ENCODE measurements around the gene ADAMTSL1. TPM values are rescaled to one million over a fixed set of nuclear protein-coding genes. Genes with fewer than 3 reads are reported as not detected.

Gene ADAMTSL1
- total RNA-seq, 1 experiment from 2014 or later: not detected

- RAD21 ChIA-PET (ENCODE audit: low non-redundant PET in 1 of 2, low total read pairs in 2 of 2, uncharacterized antibody in 2 of 2, unreplicated experiment in 2 of 2): no interaction called here
These were observed 25.1 kb downstream of the ADAMTSL1 start for GRCh38 chr9:18499062-18499461.

More at GRCh38 chr9:18499062-18499461, 25.1 kb downstream of the ADAMTSL1 start:
- Histone ChIP-seq H3K4me2 (ENCODE audit: low read length) (no peak overlapping the region), H3K9me3 (ENCODE audit: control insufficient read depth in 1 of 2, insufficient read depth in 1 of 2, low read depth in 1 of 2, low read length in 2 of 2) (no peaks in the 10 kb centered on the region; a peak in 1 of 4 replicates), H3K27ac (ENCODE audit: low read depth, low read length) (no peak overlapping the region), H3K4me3 (replicated peaks in 1 of 2; ENCODE audit: low read depth in 1 of 2, low read length in 2 of 2) (no peak overlapping the region), H3K36me3 (ENCODE audit: control insufficient read depth in 1 of 2, insufficient read depth in 2 of 2, low read length in 2 of 2) (no peaks in the 10 kb centered on the region), H2AFZ (ENCODE audit: low read depth, low read length, poor library complexity, severe bottlenecking) (no peak overlapping the region), H4K20me1 (ENCODE audit: insufficient read depth) (no peaks in the 10 kb centered on the region), H3K9ac (ENCODE audit: low read length) (no peak overlapping the region), H3K79me2 (ENCODE audit: insufficient read depth, low read length) (no peaks in the 10 kb centered on the region), H3K27me3 (ENCODE audit: insufficient read depth, low read length) (peaks cover 3% of the 10 kb centered on the region; the same call in 1 of the 2 replicates), H3K9me2 (ENCODE audit: insufficient read depth) (no peaks in the 10 kb centered on the region), H3K4me1 (ENCODE audit: control insufficient read depth in 1 of 2, insufficient read depth in 2 of 2, low read length in 2 of 2) (no peaks in the 10 kb centered on the region)
- TF ChIP-seq FOSL1 (IDR thresholded peaks at IDR 0.05; ENCODE audit: low read depth): no peak
- no peak for TF ChIP-seq ATF3 (IDR thresholded peaks at IDR 0.05)
- TF ChIP-seq SRF (IDR thresholded peaks at IDR 0.05; ENCODE audit: low read depth): no peak
- no peak for TF ChIP-seq POLR2A (IDR thresholded peaks at IDR 0.05; ENCODE audit: borderline replicate concordance, extremely low read depth, insufficient read depth, insufficient read length)
- TF ChIP-seq REST (IDR thresholded peaks at IDR 0.05; ENCODE audit: low read depth): no peak
- TF ChIP-seq POLR2AphosphoS5 (IDR thresholded peaks at IDR 0.05; ENCODE audit: low read depth, low read length): no peak
- no peak for TF ChIP-seq MAX (IDR thresholded peaks at IDR 0.05)
- no peak for TF ChIP-seq EZH2 (IDR thresholded peaks at IDR 0.05)
- no peak for TF ChIP-seq TCF7L2 (IDR thresholded peaks at IDR 0.05; ENCODE audit: borderline replicate concordance, extremely low read depth, insufficient read depth, insufficient read length)
- no peak for TF ChIP-seq ZBTB33 (IDR thresholded peaks at IDR 0.05; ENCODE audit: extremely low read depth, insufficient replicate concordance, low read length)
- TF ChIP-seq SIN3A (IDR thresholded peaks at IDR 0.05; ENCODE audit: low read depth): no peak
- no peak for TF ChIP-seq ZNF274 (IDR thresholded peaks at IDR 0.05; ENCODE audit: low read depth, low read length)
- TF ChIP-seq SP1 (IDR thresholded peaks at IDR 0.05; ENCODE audit: low read depth): no peak
- TF ChIP-seq ELF1 (IDR thresholded peaks at IDR 0.05; ENCODE audit: borderline replicate concordance, low read depth): no peak
- no peak for TF ChIP-seq JUND (IDR thresholded peaks at IDR 0.05)
- no peak for DNase-seq (ENCODE audit: low read depth, low spot score)
- CTCF ChIA-PET: no interaction called here
- intact Hi-C loops (cut with micrococcal nuclease): no loop called here
- POLR2A ChIA-PET: no interaction called here
- ATAC-seq: no peak
- no TSS peak for BruUV-seq (replicated peaks)
